OCI-LY3 (cell line): Measurements from ENCODE around the gene PHKB.

Experiments used
- H2AFZ ChIP-seq: fragments of 200-600, 300-600 bp; shearing (Covaris generic); 2 replicates; pipeline ENCODE4 v1.6.0; 2014; ENCODE audit warnings: antibody characterized with exemption, low read depth, low read length
- H3K27ac ChIP-seq: fragments of 200-600, 300-600 bp; sonication (generic); 2 replicates; pipeline ENCODE4 v1.5.1; 2014; ENCODE audit warnings: mild to moderate bottlenecking, low read length, moderate library complexity, mixed read lengths
- H3K27me3 ChIP-seq: fragments of 200-600, 300-600 bp; sonication (generic); 2 replicates; pipeline ENCODE4 v1.6.1; 2014; ENCODE audit warnings: low read depth, low read length, mixed read lengths
- H3K36me3 ChIP-seq: fragments of 200-600, 300-600 bp; sonication (generic); replicated peaks from 2 replicates; pipeline ENCODE3; 2014; ENCODE audit warnings: low read depth, low read length, mixed read lengths
- H3K4me1 ChIP-seq: fragments of 300-600, 200-600 bp; sonication (generic); 2 replicates; pipeline ENCODE4 v1.6.1; 2014; ENCODE audit warnings: low read length, mixed read lengths
- H3K4me2 ChIP-seq: fragments of 200-600, 300-600 bp; sonication (generic); 2 replicates; pipeline ENCODE4 v1.6.1; 2014; ENCODE audit warnings: low read length, mixed read lengths
- H3K4me3 ChIP-seq: fragments of 300-600, 200-600 bp; sonication (generic); 2 replicates; pipeline ENCODE4 v1.5.1; 2014; ENCODE audit warnings: antibody characterized with exemption, mild to moderate bottlenecking, low read length, moderate library complexity
- H3K79me2 ChIP-seq: fragments of 300-600, 200-600 bp; shearing (Covaris generic); 2 replicates; pipeline ENCODE4 v1.6.1; 2014; ENCODE audit warnings: mild to moderate bottlenecking, low read length, mixed read lengths
- H3K9ac ChIP-seq: fragments of 300-600, 200-600 bp; shearing (Covaris generic); 2 replicates; pipeline ENCODE4 v1.6.0; 2014; ENCODE audit warnings: mild to moderate bottlenecking, low read length, moderate library complexity
- H3K9me3 ChIP-seq: fragments of 200-600, 300-600 bp; shearing (Covaris generic); 2 replicates; pipeline ENCODE4 v1.6.1; 2014; ENCODE audit warnings: low read length, mixed read lengths; ENCODE audit not compliant: insufficient read depth
- H4K20me1 ChIP-seq: fragments of 200-600, 300-600 bp; sonication (generic); 2 replicates; pipeline ENCODE4 v1.6.1; 2016; ENCODE audit warnings: low read length, mixed read lengths; ENCODE audit not compliant: insufficient read depth
- EZH2phosphoT487 ChIP-seq: fragments of 200-600 bp; shearing (Covaris generic); IDR thresholded peaks from 2 replicates; pipeline ENCODE4 v1.6.1; 2018; ENCODE audit warnings: antibody characterized with exemption, mixed run types, low read depth
- TF ChIP-seq, protein P1 (sequence below): fragments of 200-600, 300-600 bp; sonication (generic); IDR thresholded peaks from 2 replicates; pipeline ENCODE4 v1.5.1; 2014; ENCODE audit warnings: antibody characterized with exemption, low read length, low read depth

Gene PHKB

GRCh38 chr16:47604306-47604705 is 143.2 kb downstream of the PHKB start:
- no peak overlapping the region for H3K27ac ChIP-seq
- H2AFZ ChIP-seq, result no peak overlapping the region
- H3K27me3 ChIP-seq, result no peaks in the 10 kb centered on the region
- H3K4me2 ChIP-seq, result no peak overlapping the region
- no peaks in the 10 kb centered on the region for H3K9me3 ChIP-seq
- H3K4me1 ChIP-seq, result peaks cover 6% of the 10 kb centered on the region
- H3K4me3 ChIP-seq, result no peak overlapping the region
- no peaks in the 10 kb centered on the region for H4K20me1 ChIP-seq
- H3K9ac ChIP-seq, result no peak overlapping the region
- H3K79me2 ChIP-seq, result no peaks in the 10 kb centered on the region
- H3K36me3 ChIP-seq, result no peaks in the 10 kb centered on the region
- no peak for TF ChIP-seq EZH2phosphoT487
- TF ChIP-seq, protein P1, sequence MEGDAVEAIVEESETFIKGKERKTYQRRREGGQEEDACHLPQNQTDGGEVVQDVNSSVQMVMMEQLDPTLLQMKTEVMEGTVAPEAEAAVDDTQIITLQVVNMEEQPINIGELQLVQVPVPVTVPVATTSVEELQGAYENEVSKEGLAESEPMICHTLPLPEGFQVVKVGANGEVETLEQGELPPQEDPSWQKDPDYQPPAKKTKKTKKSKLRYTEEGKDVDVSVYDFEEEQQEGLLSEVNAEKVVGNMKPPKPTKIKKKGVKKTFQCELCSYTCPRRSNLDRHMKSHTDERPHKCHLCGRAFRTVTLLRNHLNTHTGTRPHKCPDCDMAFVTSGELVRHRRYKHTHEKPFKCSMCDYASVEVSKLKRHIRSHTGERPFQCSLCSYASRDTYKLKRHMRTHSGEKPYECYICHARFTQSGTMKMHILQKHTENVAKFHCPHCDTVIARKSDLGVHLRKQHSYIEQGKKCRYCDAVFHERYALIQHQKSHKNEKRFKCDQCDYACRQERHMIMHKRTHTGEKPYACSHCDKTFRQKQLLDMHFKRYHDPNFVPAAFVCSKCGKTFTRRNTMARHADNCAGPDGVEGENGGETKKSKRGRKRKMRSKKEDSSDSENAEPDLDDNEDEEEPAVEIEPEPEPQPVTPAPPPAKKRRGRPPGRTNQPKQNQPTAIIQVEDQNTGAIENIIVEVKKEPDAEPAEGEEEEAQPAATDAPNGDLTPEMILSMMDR, result no peak

- H3K4me3 ChIP-seq, result no peak overlapping the region
- no peak overlapping the region for H3K4me2 ChIP-seq
- no peaks in the 10 kb centered on the region for H4K20me1 ChIP-seq
- no peak overlapping the region for H3K27ac ChIP-seq
- TF ChIP-seq, protein P1, result no peak
- no peak for TF ChIP-seq EZH2phosphoT487
- H2AFZ ChIP-seq, result no peak overlapping the region
- no peaks in the 10 kb centered on the region for H3K27me3 ChIP-seq
- no peaks in the 10 kb centered on the region for H3K4me1 ChIP-seq
- H3K36me3 ChIP-seq, result no peaks in the 10 kb centered on the region
- H3K9me3 ChIP-seq, result no peaks in the 10 kb centered on the region
- no peaks in the 10 kb centered on the region for H3K79me2 ChIP-seq
- no peak overlapping the region for H3K9ac ChIP-seq
These were observed 149.9 kb downstream of the PHKB start for GRCh38 chr16:47611042-47611441.

- Histone ChIP-seq H3K4me3 (no peak overlapping the region), H3K36me3 (no peaks in the 10 kb centered on the region), H3K4me2 (no peak overlapping the region), H3K79me2 (no peaks in the 10 kb centered on the region), H3K27me3 (no peaks in the 10 kb centered on the region), H3K4me1 (no peaks in the 10 kb centered on the region), H3K9ac (no peak overlapping the region), H2AFZ (no peak overlapping the region), H3K27ac (no peak overlapping the region), H4K20me1 (no peaks in the 10 kb centered on the region), H3K9me3 (no peaks in the 10 kb centered on the region)
- no peak for TF ChIP-seq EZH2phosphoT487
- TF ChIP-seq, protein P1, result no peak
These were observed 150.8 kb downstream of the PHKB start for GRCh38 chr16:47611848-47612493.

DNA sequence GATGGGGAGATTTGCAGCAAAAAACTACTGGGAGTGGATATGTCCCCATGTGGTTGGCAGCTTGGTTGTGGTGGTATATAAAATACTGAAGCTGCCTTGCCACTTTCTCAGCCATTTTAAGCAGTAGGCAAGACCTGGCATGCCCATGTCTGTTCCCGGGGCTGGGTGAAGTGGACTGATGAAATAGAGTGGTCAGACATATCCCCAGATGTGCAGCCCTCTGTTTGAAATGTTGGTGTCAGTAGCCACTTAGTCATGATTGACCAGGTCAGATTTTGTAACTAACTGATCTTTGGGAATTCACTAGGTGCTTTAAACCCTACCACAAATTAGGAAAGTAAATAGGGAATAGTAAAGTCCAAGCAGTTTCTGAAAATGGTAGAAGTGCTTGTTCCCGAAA is 151.6 kb downstream of the PHKB start:
- H4K20me1 ChIP-seq, result no peaks in the 10 kb centered on the region
- no peaks in the 10 kb centered on the region for H3K79me2 ChIP-seq
- H3K9ac ChIP-seq, result no peak overlapping the region
- H3K4me2 ChIP-seq, result no peak overlapping the region
- H3K27ac ChIP-seq, result no peak overlapping the region
- no peaks in the 10 kb centered on the region for H3K9me3 ChIP-seq
- H2AFZ ChIP-seq, result no peak overlapping the region
- H3K27me3 ChIP-seq, result no peaks in the 10 kb centered on the region
- H3K4me1 ChIP-seq, result no peaks in the 10 kb centered on the region
- no peaks in the 10 kb centered on the region for H3K36me3 ChIP-seq
- no peak overlapping the region for H3K4me3 ChIP-seq
- TF ChIP-seq EZH2phosphoT487, result no peak
- TF ChIP-seq, protein P1, result no peak
